ENCODE measurements around the gene KRT76.

Gene KRT76

DNA sequence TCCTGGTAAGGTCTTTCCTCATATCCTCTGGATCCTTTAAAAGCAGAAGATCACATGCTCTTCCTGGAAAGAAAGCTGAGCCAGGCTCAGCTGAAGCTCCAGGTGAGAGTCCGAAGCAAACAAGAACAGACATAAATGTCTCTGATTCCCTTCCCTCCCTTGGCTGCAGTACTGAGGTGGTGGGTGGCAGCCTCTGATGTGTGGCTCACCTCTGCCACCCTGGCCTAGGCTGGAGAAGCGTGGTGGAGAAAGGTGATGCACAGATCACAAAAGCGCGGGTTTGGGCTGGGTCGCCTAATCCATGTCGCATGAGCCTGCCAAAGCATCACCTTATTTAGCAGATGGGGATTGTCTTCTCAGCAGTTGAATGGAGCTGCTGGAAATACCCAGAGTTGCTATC, 2.8 kb upstream of the KRT76 start:
- TF ChIP-seq FOXP2 (optimal IDR thresholded peaks at IDR 0.05; ENCODE audit: borderline replicate concordance, extremely low read depth, extremely low read length, insufficient read depth) (no peak), POLR2AphosphoS5 (IDR thresholded peaks at IDR 0.05; ENCODE audit: low read depth, low read length) (no peak), SIN3A (IDR thresholded peaks at IDR 0.05; ENCODE audit: borderline replicate concordance, insufficient read depth, low read length) (no peak), TAF1 (IDR thresholded peaks at IDR 0.05; ENCODE audit: borderline replicate concordance, insufficient read depth, low read length) (no peak)
- TF ChIP-seq, protein P1, sequence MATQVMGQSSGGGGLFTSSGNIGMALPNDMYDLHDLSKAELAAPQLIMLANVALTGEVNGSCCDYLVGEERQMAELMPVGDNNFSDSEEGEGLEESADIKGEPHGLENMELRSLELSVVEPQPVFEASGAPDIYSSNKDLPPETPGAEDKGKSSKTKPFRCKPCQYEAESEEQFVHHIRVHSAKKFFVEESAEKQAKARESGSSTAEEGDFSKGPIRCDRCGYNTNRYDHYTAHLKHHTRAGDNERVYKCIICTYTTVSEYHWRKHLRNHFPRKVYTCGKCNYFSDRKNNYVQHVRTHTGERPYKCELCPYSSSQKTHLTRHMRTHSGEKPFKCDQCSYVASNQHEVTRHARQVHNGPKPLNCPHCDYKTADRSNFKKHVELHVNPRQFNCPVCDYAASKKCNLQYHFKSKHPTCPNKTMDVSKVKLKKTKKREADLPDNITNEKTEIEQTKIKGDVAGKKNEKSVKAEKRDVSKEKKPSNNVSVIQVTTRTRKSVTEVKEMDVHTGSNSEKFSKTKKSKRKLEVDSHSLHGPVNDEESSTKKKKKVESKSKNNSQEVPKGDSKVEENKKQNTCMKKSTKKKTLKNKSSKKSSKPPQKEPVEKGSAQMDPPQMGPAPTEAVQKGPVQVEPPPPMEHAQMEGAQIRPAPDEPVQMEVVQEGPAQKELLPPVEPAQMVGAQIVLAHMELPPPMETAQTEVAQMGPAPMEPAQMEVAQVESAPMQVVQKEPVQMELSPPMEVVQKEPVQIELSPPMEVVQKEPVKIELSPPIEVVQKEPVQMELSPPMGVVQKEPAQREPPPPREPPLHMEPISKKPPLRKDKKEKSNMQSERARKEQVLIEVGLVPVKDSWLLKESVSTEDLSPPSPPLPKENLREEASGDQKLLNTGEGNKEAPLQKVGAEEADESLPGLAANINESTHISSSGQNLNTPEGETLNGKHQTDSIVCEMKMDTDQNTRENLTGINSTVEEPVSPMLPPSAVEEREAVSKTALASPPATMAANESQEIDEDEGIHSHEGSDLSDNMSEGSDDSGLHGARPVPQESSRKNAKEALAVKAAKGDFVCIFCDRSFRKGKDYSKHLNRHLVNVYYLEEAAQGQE (IDR thresholded peaks at IDR 0.05; ENCODE audit: insufficient read depth in 1 of 2, low read depth in 2 of 2, low read length in 2 of 2), result no peak

DNA sequence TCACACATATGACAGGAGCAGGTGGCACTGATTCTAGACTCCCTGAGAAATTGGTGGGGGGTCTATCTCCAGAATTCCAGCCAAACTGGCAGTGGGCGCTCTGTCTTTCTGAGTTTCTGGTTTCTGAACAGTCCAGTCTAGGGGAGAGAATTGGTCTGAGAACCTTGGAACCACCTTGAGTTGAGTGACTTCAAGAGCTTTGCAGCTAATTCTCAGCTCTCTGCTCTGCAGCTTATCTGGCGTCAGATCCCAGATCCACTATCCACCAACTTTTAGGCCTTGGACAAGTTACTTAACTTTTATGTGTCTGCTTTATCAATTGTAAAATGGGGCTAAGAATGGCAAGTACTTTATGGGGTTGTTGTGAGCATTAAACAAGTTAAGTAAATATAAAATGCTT, 1.7 kb upstream of the KRT76 start:
- TF ChIP-seq POLR2AphosphoS5 (IDR thresholded peaks at IDR 0.05; ENCODE audit: low read depth, low read length), result no peak
- no peak for TF ChIP-seq FOXP2 (optimal IDR thresholded peaks at IDR 0.05; ENCODE audit: borderline replicate concordance, extremely low read depth, extremely low read length, insufficient read depth)
- TF ChIP-seq TAF1 (IDR thresholded peaks at IDR 0.05; ENCODE audit: borderline replicate concordance, insufficient read depth, low read length), result no peak
- TF ChIP-seq, protein P1 (IDR thresholded peaks at IDR 0.05; ENCODE audit: insufficient read depth in 1 of 2, low read depth in 2 of 2, low read length in 2 of 2), result no peak
- no peak for TF ChIP-seq SIN3A (IDR thresholded peaks at IDR 0.05; ENCODE audit: borderline replicate concordance, insufficient read depth, low read length)

DNA sequence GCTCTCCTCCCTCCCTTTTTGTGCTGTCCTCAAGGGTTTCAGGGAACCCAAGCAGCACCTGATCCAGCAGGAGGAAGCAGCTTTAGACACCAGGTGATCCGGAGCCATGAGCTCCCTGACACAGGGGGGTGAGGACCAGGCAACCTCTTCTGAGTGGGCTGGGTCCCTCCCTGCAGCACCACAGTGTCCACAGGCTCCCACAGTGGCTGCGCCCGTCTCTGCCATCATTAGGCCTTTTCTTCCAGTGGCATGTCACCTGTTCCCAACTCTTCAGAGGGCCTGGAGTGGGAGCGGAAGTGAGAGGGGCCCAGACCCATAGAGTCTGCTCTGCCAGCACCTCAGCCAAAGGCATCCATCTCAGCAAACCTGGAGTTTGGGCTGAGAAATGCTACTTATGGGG, 421 bp upstream of the KRT76 start:
- TF ChIP-seq SIN3A (IDR thresholded peaks at IDR 0.05; ENCODE audit: borderline replicate concordance, insufficient read depth, low read length), result no peak
- TF ChIP-seq TAF1 (IDR thresholded peaks at IDR 0.05; ENCODE audit: borderline replicate concordance, insufficient read depth, low read length), result no peak
- TF ChIP-seq, protein P1 (IDR thresholded peaks at IDR 0.05; ENCODE audit: insufficient read depth in 1 of 2, low read depth in 2 of 2, low read length in 2 of 2), result no peak
- TF ChIP-seq FOXP2 (optimal IDR thresholded peaks at IDR 0.05; ENCODE audit: borderline replicate concordance, extremely low read depth, extremely low read length, insufficient read depth), result no peak
- TF ChIP-seq POLR2AphosphoS5 (IDR thresholded peaks at IDR 0.05; ENCODE audit: low read depth, low read length), result no peak

DNA sequence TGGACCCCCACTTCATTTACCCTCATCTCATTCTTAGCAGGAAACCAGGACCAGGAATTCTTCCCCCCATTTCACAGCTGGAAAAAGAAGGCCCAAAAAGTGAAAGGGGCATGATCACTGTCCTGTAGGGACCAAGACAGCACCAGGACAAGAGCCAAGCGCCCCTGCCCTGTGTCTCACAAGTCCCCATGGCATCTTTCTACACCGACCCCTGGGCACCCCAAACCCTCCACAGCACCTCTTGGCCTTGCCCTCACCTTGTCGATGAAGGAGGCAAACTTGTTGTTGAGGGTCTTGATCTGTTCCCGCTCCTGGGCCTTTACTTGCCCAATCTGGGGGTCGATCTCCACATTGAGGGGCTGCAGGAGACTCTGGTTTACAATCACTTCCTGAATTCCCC, 710 bp downstream of the KRT76 start:
- TF ChIP-seq SIN3A (IDR thresholded peaks at IDR 0.05; ENCODE audit: borderline replicate concordance, insufficient read depth, low read length) (no peak), POLR2AphosphoS5 (IDR thresholded peaks at IDR 0.05; ENCODE audit: low read depth, low read length) (no peak), FOXP2 (optimal IDR thresholded peaks at IDR 0.05; ENCODE audit: borderline replicate concordance, extremely low read depth, extremely low read length, insufficient read depth) (no peak), TAF1 (IDR thresholded peaks at IDR 0.05; ENCODE audit: borderline replicate concordance, insufficient read depth, low read length) (no peak)
- TF ChIP-seq, protein P1 (IDR thresholded peaks at IDR 0.05; ENCODE audit: insufficient read depth in 1 of 2, low read depth in 2 of 2, low read length in 2 of 2), result no peak
